ENCODE measurements around the gene PEDS1. TPM values are rescaled to one million over a fixed set of nuclear protein-coding genes. Genes with fewer than 3 reads are reported as not detected.

Gene PEDS1
- total and polyA plus RNA-seq, 2 of the 13 experiments (the other 11 are each of a cell fraction or from before 2014, with no cell fraction given), result 30.5 to 93.9 TPM

DNA sequence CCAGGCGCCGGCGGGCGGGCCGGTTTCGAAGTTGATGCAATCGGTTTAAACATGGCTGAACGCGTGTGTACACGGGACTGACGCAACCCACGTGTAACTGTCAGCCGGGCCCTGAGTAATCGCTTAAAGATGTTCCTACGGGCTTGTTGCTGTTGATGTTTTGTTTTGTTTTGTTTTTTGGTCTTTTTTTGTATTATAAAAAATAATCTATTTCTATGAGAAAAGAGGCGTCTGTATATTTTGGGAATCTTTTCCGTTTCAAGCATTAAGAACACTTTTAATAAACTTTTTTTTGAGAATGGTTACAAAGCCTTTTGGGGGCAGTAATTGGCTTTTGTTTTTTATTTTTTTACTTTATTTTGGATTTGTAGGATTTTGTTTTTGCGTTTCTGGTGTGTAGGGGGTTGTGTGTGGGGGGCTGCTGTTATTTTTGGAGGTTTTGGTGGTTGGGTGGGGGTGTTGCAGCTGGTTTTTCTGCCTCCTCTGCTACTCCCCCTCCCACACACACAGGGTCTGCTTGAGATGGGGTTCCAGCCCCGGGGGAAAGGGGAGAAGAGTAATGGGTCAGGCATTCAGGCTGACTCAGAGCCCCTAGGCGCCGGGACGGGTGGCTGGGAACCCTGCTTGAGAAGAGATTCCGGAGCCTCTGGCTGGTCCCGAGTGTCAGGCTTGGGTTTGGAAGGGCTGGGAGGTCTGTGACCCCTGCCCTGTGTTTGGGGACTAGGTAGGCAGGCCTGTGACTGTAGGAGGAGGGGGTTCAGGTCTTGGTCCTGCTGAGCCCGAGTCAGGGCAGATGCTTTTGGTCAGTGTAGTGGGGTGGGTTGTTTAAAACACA lies 39.1 kb upstream of the PEDS1 start (continued):
- no peak for TF ChIP-seq ZNF879 (CRISPR knock-in tag; IDR thresholded peaks at IDR 0.05)
- TF ChIP-seq AHDC1 (CRISPR knock-in tag; IDR thresholded peaks at IDR 0.05; ENCODE audit: borderline replicate concordance), result no peak
- peak; percentile 16 for TF ChIP-seq AGO1 (IDR thresholded peaks at IDR 0.05; ENCODE audit: low read depth, low read length, poor library complexity, severe bottlenecking)
- TF ChIP-seq NFKB2 (CRISPR knock-in tag; IDR thresholded peaks at IDR 0.05; ENCODE audit: borderline replicate concordance), result no peak
- no peak for TF ChIP-seq CSRNP1 (CRISPR knock-in tag; IDR thresholded peaks at IDR 0.05)
- TF ChIP-seq KMT2A (CRISPR knock-in tag; IDR thresholded peaks at IDR 0.05), result peak; percentile 50; the same call in 1 of the 2 replicates
- peak; percentile 84; the same call in 1 of the 2 replicates for TF ChIP-seq MYC (CRISPR knock-in tag; IDR thresholded peaks at IDR 0.05; ENCODE audit: borderline replicate concordance)
- no peak for TF ChIP-seq MAFK (conservative IDR thresholded peaks at IDR 0.05 in 1 of 2, IDR thresholded peaks at IDR 0.05 in 1 of 2; ENCODE audit: low read length in 2 of 2)
- 0 out of 2 replicates have a peak, but pooled peaks have one; percentile 4 for TF ChIP-seq ZFX (CRISPR knock-in tag; IDR thresholded peaks at IDR 0.05; ENCODE audit: low read depth)
- TF ChIP-seq ZNF607 (CRISPR knock-in tag; IDR thresholded peaks at IDR 0.05; ENCODE audit: borderline replicate concordance), result no peak
- TF ChIP-seq, protein P1, sequence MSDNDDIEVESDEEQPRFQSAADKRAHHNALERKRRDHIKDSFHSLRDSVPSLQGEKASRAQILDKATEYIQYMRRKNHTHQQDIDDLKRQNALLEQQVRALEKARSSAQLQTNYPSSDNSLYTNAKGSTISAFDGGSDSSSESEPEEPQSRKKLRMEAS (IDR thresholded peaks at IDR 0.05), result peak; percentile 98
- peak in 1 of 2 experiments; percentile 57; a peak in 1 of 4 replicates for TF ChIP-seq NR2F1 (CRISPR knock-in tag; IDR thresholded peaks at IDR 0.05)
- TF ChIP-seq TIGD3 (CRISPR knock-in tag; IDR thresholded peaks at IDR 0.05; ENCODE audit: borderline replicate concordance), result no peak
- no peak for TF ChIP-seq NFKBIZ (CRISPR knock-in tag; IDR thresholded peaks at IDR 0.05)
- no peak for TF ChIP-seq IRX3 (CRISPR knock-in tag; IDR thresholded peaks at IDR 0.05; ENCODE audit: borderline replicate concordance, low read depth)
- no peak; the same call in 1 of the 2 replicates for TF ChIP-seq RXRB (CRISPR knock-in tag; IDR thresholded peaks at IDR 0.05; ENCODE audit: borderline replicate concordance)
- no peak for TF ChIP-seq SP1 (IDR thresholded peaks at IDR 0.05)
- 0 out of 2 replicates have a peak, but pooled peaks have one; percentile 7 for TF ChIP-seq SP1 (CRISPR knock-in tag; IDR thresholded peaks at IDR 0.05)
- TF ChIP-seq ZNF501 (CRISPR knock-in tag; IDR thresholded peaks at IDR 0.05), result peak; percentile 4; the same call in 1 of the 2 replicates
- 0 out of 2 replicates have a peak, but pooled peaks have one; percentile 30 for TF ChIP-seq ERF (CRISPR knock-in tag; IDR thresholded peaks at IDR 0.05)

Data from HepG2 (cell line).